ENCODE data around the gene FMN1.
"Not testable (repeated sequence)": the region's sequence is repeated elsewhere in the genome, so short reads cannot be mapped to it uniquely, and the experiment has no call there.

Gene FMN1

DNA sequence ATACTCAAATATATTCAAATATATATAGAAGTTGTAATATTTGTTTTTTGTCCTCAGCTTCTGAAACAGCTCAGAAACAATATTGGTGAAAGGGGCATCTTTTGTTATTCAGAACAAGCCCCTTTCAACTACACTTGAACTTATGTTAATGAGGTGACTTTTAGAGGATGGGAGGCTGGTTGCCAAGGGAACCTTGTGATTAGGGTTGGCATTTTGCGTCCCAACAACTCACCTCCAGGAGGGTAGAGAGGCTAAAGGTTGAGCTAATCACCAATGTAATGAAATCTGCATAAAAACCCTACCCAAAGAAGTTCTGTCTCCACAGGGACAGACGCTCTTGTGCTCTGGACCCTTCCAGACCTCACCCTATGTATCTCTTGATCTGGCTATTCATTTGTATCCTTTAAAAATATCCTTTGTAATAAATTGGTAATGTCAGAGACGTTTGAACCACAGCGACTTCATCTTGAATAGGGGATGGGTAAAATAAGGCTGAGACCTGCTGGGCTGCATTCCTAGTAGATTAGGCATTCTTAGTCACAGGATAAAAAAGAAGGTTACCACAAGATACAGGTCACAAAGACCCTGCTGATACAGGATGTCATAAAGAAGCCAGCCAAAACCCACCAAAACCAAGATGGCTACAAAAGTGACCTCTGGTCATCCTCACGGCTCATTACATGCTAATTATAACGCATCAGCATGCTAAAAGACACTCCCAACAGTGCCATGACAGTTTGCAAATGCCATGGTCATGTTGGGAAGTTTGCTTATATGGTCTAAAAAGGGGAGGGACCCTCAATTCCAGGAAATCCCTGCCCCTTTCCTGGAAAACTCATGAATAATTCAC lies 111.1 kb downstream of the FMN1 start:
- H3K9ac ChIP-seq (ENCODE audit: low read length), result no peak overlapping the region
- peaks cover 21% of the 10 kb centered on the region for H3K4me1 ChIP-seq (ENCODE audit: control insufficient read depth, low read depth, low read length)
- H3K4me3 ChIP-seq (ENCODE audit: low read length), result peak overlapping the region; percentile 1
- no peaks in the 10 kb centered on the region for H3K36me3 ChIP-seq (ENCODE audit: control insufficient read depth, low read depth, low read length)
- no peaks in the 10 kb centered on the region for H3K27me3 ChIP-seq (ENCODE audit: control insufficient read depth, insufficient read depth, low read length)
- H3K27ac ChIP-seq (ENCODE audit: low read length), result peak overlapping the region; percentile 21
- no peaks in the 10 kb centered on the region for H3K9me3 ChIP-seq (ENCODE audit: control insufficient read depth, low read depth, low read length)

DNA sequence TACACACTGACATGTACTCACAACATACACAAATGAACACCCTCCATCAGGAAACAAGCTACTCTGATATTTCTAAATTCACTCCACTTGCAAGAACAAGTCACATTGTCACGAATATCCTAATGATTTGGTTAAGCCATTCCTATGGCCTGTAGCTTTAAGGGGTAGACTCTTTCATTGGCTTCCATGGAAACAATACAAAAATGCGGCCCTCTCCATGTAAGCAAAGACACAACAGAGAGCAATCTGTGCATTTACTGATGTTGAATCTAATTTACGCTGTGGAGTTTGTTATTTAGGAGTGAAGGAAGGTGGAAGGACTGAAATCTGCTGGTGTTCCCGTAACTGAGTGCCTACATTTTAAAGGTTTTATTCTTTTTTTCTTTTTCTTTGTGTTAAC lies 114.5 kb downstream of the FMN1 start:
- Histone ChIP-seq H3K36me3 (ENCODE audit: control insufficient read depth, low read depth, low read length) (no peaks in the 10 kb centered on the region), H3K4me3 (ENCODE audit: low read length) (no peak overlapping the region), H3K27ac (ENCODE audit: low read length) (no peak overlapping the region), H3K27me3 (ENCODE audit: control insufficient read depth, insufficient read depth, low read length) (no peaks in the 10 kb centered on the region), H3K4me1 (ENCODE audit: control insufficient read depth, low read depth, low read length) (peaks cover 21% of the 10 kb centered on the region), H3K9me3 (ENCODE audit: control insufficient read depth, low read depth, low read length) (no peaks in the 10 kb centered on the region), H3K9ac (ENCODE audit: low read length) (no peak overlapping the region)

DNA sequence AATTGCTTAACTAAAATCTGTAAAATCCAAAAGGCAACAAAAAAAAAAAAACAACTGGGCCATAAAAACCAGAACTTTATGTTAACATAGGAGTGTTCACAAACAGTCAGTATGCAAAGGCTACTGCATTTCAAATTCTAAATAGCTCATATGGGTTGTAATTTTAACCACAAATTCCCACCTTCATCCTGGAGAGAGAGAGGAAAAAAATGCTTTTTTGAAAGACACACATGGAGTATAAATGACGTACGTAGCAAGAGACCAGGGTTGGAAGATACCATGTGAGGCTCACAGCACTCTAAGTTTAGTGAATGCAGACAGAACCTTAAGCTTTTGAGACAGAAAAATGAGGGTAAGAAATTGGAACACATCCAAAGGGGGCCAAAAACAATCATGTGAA lies 115.9 kb downstream of the FMN1 start:
- Histone ChIP-seq H3K27ac (ENCODE audit: low read length) (no peak overlapping the region), H3K4me1 (ENCODE audit: control insufficient read depth, low read depth, low read length) (peaks cover 14% of the 10 kb centered on the region), H3K9me3 (ENCODE audit: control insufficient read depth, low read depth, low read length) (no peaks in the 10 kb centered on the region), H3K27me3 (ENCODE audit: control insufficient read depth, insufficient read depth, low read length) (no peaks in the 10 kb centered on the region), H3K9ac (ENCODE audit: low read length) (no peak overlapping the region), H3K36me3 (ENCODE audit: control insufficient read depth, low read depth, low read length) (no peaks in the 10 kb centered on the region), H3K4me3 (ENCODE audit: low read length) (no peak overlapping the region)

DNA sequence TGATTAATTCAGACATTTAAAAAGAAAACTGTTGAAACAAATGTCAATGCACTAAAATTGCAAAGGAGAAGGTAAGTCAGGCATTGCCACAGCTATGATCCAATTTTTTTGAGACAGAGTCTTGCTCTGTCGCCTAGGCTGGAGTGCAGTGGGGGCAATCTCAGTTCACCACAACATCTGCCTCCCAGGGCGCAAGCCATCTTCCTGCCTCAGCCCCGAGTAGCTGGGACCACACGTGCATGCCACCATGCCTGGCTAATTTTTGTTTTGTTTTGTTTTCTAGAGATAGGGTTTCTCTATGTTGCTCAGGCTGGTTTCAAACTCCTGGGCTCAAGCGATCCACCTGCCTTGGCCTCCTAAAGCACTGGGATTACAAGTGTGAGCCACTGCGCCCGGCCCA lies 117.6 kb downstream of the FMN1 start:
- Histone ChIP-seq H3K4me3 (ENCODE audit: low read length) (no peak overlapping the region), H3K9me3 (ENCODE audit: control insufficient read depth, low read depth, low read length) (no peaks in the 10 kb centered on the region), H3K9ac (ENCODE audit: low read length) (no peak overlapping the region), H3K4me1 (ENCODE audit: control insufficient read depth, low read depth, low read length) (no peaks in the 10 kb centered on the region), H3K36me3 (ENCODE audit: control insufficient read depth, low read depth, low read length) (no peaks in the 10 kb centered on the region), H3K27ac (ENCODE audit: low read length) (no peak overlapping the region), H3K27me3 (ENCODE audit: control insufficient read depth, insufficient read depth, low read length) (no peaks in the 10 kb centered on the region)

DNA sequence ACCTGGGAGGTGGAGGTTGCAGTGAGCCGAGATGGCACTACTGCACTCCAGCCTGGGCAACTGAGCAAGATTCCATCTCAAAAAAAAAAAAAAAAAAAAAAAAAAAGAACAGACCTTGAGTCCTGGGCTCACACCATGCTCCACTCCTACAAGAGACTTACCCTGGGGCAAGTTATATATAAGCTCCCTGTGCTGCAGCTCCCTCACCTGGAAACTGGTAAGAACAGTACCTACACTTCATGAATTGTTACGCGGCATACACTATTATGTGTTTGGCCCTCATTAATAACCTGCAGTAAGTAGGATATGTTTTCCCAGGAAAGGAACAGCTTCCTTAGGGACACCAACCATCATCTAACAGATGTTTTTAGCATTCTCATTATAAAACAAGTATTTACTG lies 119.6 kb downstream of the FMN1 start:
- Histone ChIP-seq H3K9me3 (ENCODE audit: control insufficient read depth, low read depth, low read length) (no peaks in the 10 kb centered on the region), H3K4me1 (ENCODE audit: control insufficient read depth, low read depth, low read length) (no peaks in the 10 kb centered on the region)

DNA sequence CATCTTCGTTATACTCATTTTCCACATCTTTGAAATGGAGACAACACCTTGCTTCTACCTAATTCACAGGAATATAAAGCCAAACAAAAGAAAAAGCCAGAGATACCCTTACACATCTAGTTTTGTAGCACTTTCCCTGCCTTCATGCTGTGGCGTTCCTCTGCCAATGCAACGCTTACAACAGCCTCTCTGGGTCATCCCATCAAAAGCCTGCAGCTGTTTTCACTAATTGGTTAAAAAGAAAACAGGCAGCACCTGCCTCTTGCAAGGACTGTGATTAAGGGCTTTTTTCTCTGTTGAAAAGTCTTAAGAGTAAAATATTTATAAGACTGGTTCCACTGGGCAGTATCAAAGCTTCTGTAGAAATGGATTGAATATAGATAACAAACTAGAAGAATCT lies 120.3 kb downstream of the FMN1 start:
- no peak overlapping the region for H3K9ac ChIP-seq (ENCODE audit: low read length)
- peaks cover 3% of the 10 kb centered on the region for H3K4me1 ChIP-seq (ENCODE audit: control insufficient read depth, low read depth, low read length)
- no peak overlapping the region for H3K27ac ChIP-seq (ENCODE audit: low read length)
- H3K27me3 ChIP-seq (ENCODE audit: control insufficient read depth, insufficient read depth, low read length), result no peaks in the 10 kb centered on the region
- H3K9me3 ChIP-seq (ENCODE audit: control insufficient read depth, low read depth, low read length), result no peaks in the 10 kb centered on the region
- no peak overlapping the region for H3K4me3 ChIP-seq (ENCODE audit: low read length)
- no peaks in the 10 kb centered on the region for H3K36me3 ChIP-seq (ENCODE audit: control insufficient read depth, low read depth, low read length)

More for the DNA sequence above, 119.6 kb downstream of the FMN1 start:
- Histone ChIP-seq H3K36me3 (ENCODE audit: control insufficient read depth, low read depth, low read length) (no peaks in the 10 kb centered on the region), H3K27me3 (ENCODE audit: control insufficient read depth, insufficient read depth, low read length) (no peaks in the 10 kb centered on the region), H3K9ac (ENCODE audit: low read length) (no peak overlapping the region), H3K27ac (ENCODE audit: low read length) (no peak overlapping the region), H3K4me3 (ENCODE audit: low read length) (no peak overlapping the region)

DNA sequence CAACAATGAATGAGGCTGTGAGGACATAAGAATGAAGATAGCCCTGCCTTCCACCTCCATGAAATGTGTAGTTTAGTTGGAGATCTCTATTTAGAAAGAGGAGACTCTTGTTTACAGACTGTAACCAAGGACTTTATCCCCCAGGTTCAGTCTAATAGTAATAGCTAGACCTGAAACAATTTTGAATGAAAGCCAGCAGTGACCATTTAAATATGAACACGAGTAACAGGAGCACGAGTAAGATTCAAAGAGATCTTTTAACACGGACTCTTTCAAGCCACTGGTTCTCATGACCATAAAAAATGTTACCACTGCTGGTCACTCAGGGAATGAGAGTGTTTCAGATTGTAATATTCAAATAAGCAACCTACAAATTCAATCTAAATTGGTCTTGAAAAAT lies 123.1 kb downstream of the FMN1 start:
- peaks cover 26% of the 10 kb centered on the region for H3K4me1 ChIP-seq (ENCODE audit: control insufficient read depth, low read depth, low read length)
- no peak overlapping the region for H3K9ac ChIP-seq (ENCODE audit: low read length)
- H3K27me3 ChIP-seq (ENCODE audit: control insufficient read depth, insufficient read depth, low read length), result no peaks in the 10 kb centered on the region
- H3K36me3 ChIP-seq (ENCODE audit: control insufficient read depth, low read depth, low read length), result no peaks in the 10 kb centered on the region
- H3K27ac ChIP-seq (ENCODE audit: low read length), result no peak overlapping the region
- no peaks in the 10 kb centered on the region for H3K9me3 ChIP-seq (ENCODE audit: control insufficient read depth, low read depth, low read length)
- H3K4me3 ChIP-seq (ENCODE audit: low read length), result no peak overlapping the region

DNA sequence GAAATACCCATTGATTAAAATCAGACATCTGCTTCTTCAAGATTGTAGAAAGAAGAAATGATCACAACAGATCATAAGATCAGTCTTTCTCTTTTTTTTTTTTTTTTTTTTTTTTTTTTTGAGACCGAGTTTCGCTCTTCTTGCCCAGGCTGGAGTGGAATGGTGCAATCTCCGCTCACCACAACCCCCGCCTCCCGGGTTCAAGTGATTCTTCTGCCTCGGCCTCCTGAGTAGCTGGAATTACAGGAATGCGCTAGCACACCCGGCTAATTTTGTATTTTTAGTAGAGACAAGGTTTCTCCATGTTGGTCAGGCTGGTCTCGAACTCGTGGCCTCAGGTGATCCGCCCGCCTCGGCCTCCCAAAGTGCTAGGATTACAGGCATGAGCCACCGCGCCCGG lies 124.6 kb downstream of the FMN1 start:
- not testable (repeated sequence) for H3K36me3 ChIP-seq (ENCODE audit: control insufficient read depth, low read depth, low read length)

DNA sequence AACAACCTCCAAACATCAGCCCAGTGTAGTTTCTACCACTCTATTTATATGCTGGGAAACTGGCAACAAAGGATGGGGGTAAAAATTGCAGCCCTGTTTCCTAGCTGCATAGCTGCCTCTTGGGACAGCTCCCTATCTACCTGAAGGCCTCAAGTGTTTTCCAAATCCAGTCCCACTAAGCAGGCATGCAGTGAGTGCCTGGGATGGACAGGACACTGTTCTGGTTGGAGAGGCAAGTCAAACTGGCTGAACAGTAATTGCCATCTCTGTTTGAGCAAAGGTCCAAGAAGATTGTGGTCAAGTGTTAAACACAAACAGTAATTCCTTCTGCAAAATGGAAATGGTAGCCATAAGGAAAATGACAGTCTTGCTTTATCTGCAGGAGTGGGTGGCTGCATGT lies 125.4 kb downstream of the FMN1 start:
- no peaks in the 10 kb centered on the region for H3K27me3 ChIP-seq (ENCODE audit: control insufficient read depth, insufficient read depth, low read length)
- H3K9ac ChIP-seq (ENCODE audit: low read length), result no peak overlapping the region
- H3K9me3 ChIP-seq (ENCODE audit: control insufficient read depth, low read depth, low read length), result no peaks in the 10 kb centered on the region
- peak overlapping the region; percentile 4 for H3K4me3 ChIP-seq (ENCODE audit: low read length)
- no peak overlapping the region for H3K27ac ChIP-seq (ENCODE audit: low read length)
- H3K36me3 ChIP-seq (ENCODE audit: control insufficient read depth, low read depth, low read length), result no peaks in the 10 kb centered on the region
- peaks cover 26% of the 10 kb centered on the region for H3K4me1 ChIP-seq (ENCODE audit: control insufficient read depth, low read depth, low read length)

More for the DNA sequence above, 124.6 kb downstream of the FMN1 start:
- H3K4me3 ChIP-seq (ENCODE audit: low read length); H3K9ac ChIP-seq (ENCODE audit: low read length); H3K9me3 ChIP-seq (ENCODE audit: control insufficient read depth, low read depth, low read length); H3K27ac ChIP-seq (ENCODE audit: low read length); H3K27me3 ChIP-seq (ENCODE audit: control insufficient read depth, insufficient read depth, low read length): not testable (repeated sequence)
- peaks cover 26% of the 10 kb centered on the region for H3K4me1 ChIP-seq (ENCODE audit: control insufficient read depth, low read depth, low read length)

DNA sequence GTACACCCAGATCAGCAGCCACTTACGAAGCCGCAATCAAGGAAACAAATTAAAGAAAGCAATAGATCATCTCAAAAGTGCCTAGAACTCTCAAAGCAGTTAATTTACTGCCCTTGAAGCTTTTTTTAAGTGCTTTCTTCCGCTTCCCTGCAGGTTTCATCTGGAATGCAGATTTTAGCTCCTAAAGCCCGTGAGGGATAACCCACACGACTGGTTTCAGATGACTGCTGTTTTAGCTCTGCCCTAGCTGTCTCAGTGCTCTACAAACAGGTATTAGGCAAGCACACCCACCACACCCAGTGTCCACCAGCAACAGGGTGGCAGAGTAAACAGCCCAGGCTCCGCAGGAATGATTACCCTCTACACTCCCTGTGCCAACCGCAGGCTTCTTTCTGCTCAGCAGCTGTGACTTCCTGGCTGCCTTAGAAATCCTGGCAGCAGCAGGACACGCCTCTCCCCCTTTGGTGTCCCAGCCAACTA lies 126.0 kb downstream of the FMN1 start:
- Histone ChIP-seq H3K36me3 (ENCODE audit: control insufficient read depth, low read depth, low read length) (no peaks in the 10 kb centered on the region), H3K9ac (ENCODE audit: low read length) (no peak overlapping the region), H3K27me3 (ENCODE audit: control insufficient read depth, insufficient read depth, low read length) (no peaks in the 10 kb centered on the region), H3K27ac (ENCODE audit: low read length) (no peak overlapping the region), H3K4me3 (ENCODE audit: low read length) (peak overlapping the region; percentile 16), H3K4me1 (ENCODE audit: control insufficient read depth, low read depth, low read length) (peaks cover 26% of the 10 kb centered on the region), H3K9me3 (ENCODE audit: control insufficient read depth, low read depth, low read length) (no peaks in the 10 kb centered on the region)

DNA sequence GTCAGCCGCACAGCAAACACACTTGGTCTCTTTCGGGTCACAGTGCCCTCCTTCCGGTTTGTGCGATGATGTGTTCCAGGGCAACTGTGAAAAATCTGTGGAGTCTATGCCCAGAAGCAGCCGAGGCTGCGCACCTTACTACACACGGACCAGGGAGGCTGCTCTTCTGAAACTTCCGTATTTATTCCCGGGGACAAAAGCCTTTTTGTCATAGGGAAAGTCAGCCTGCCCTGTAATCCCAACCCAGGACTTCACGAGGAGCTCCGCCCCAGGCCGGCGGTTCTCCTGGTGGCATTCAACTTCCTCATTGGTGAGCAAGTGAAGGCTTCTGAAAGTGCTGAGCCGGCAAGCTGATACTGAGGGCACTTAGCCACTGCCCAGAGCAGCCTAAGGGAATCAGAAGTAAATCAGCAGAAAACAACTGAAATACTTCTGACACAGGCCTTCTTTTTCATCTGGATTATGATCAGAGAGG lies 126.5 kb downstream of the FMN1 start:
- Histone ChIP-seq H3K27ac (ENCODE audit: low read length) (no peak overlapping the region), H3K4me3 (ENCODE audit: low read length) (peak overlapping the region; percentile 16), H3K4me1 (ENCODE audit: control insufficient read depth, low read depth, low read length) (peaks cover 26% of the 10 kb centered on the region), H3K9me3 (ENCODE audit: control insufficient read depth, low read depth, low read length) (no peaks in the 10 kb centered on the region), H3K27me3 (ENCODE audit: control insufficient read depth, insufficient read depth, low read length) (no peaks in the 10 kb centered on the region), H3K36me3 (ENCODE audit: control insufficient read depth, low read depth, low read length) (no peaks in the 10 kb centered on the region), H3K9ac (ENCODE audit: low read length) (no peak overlapping the region)

DNA sequence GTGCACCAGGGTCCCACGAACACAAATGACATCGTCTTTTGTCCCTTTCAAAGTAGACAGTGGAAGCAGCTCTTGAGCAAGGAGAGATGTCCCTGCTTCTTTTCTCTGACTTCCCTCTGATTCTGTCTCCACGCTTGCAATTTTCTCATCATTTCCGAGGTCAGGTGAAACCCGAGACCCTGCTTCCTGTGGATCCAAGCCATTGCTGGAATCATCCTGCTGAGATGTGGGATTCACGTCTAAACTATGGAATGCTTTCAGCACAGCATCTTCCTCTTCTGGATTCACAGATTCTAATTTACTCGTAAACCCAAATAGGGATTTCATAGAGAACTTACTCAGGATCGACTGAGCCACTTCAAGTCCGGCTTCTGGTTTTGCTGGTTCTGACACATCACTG lies 127.1 kb downstream of the FMN1 start:
- no peak overlapping the region for H3K9ac ChIP-seq (ENCODE audit: low read length)

More for the DNA sequence above, 127.1 kb downstream of the FMN1 start:
- peak overlapping the region; percentile 4 for H3K4me3 ChIP-seq (ENCODE audit: low read length)
- no peaks in the 10 kb centered on the region for H3K9me3 ChIP-seq (ENCODE audit: control insufficient read depth, low read depth, low read length)
- H3K27me3 ChIP-seq (ENCODE audit: control insufficient read depth, insufficient read depth, low read length), result no peaks in the 10 kb centered on the region
- H3K36me3 ChIP-seq (ENCODE audit: control insufficient read depth, low read depth, low read length), result no peaks in the 10 kb centered on the region
- H3K4me1 ChIP-seq (ENCODE audit: control insufficient read depth, low read depth, low read length), result peaks cover 26% of the 10 kb centered on the region
- H3K27ac ChIP-seq (ENCODE audit: low read length), result no peak overlapping the region

All from iPS-18a (cell line).